Measurements from ENCODE around the gene CRYBG3.

CRYBG3 gene

GRCh38 chr3:97987306-97987705 lies 165.5 kb downstream of the CRYBG3 start:
- no peak overlapping the region for H3K27ac ChIP-seq
- TF ChIP-seq ZFX (IDR thresholded peaks at IDR 0.05) (no peak), CTCF (conservative IDR thresholded peaks at IDR 0.05) (no peak)

- H3K27ac ChIP-seq: no peak overlapping the region
- TF ChIP-seq CTCF (conservative IDR thresholded peaks at IDR 0.05): no peak
- TF ChIP-seq ZFX (IDR thresholded peaks at IDR 0.05): no peak
These were observed 167.2 kb downstream of the CRYBG3 start for GRCh38 chr3:97988784-97989568.

GRCh38 chr3:97990624-97991292 lies 168.9 kb downstream of the CRYBG3 start:
- TF ChIP-seq ZFX (IDR thresholded peaks at IDR 0.05) (no peak), CTCF (conservative IDR thresholded peaks at IDR 0.05) (no peak)
- H3K27ac ChIP-seq: no peak overlapping the region

GRCh38 chr3:97991293-97991682 lies 169.5 kb downstream of the CRYBG3 start:
- TF ChIP-seq CTCF (conservative IDR thresholded peaks at IDR 0.05): no peak
- no peak for TF ChIP-seq ZFX (IDR thresholded peaks at IDR 0.05)
- H3K27ac ChIP-seq: no peak overlapping the region

- no peak overlapping the region for H3K27ac ChIP-seq
- TF ChIP-seq CTCF (conservative IDR thresholded peaks at IDR 0.05) (no peak), ZFX (IDR thresholded peaks at IDR 0.05) (no peak)
These were observed 170.8 kb downstream of the CRYBG3 start for GRCh38 chr3:97992547-97993173.

GRCh38 chr3:97993526-97993925 lies 171.7 kb downstream of the CRYBG3 start:
- TF ChIP-seq ZFX (IDR thresholded peaks at IDR 0.05) (no peak), CTCF (conservative IDR thresholded peaks at IDR 0.05) (no peak)
- H3K27ac ChIP-seq: no peak overlapping the region

Measured in C4-2B (cell line).